HEK293 (cell line): ENCODE data around the gene DPRX.

Source experiments
- CTCF ChIA-PET: fragments of 350-600 bp; formaldehyde crosslinking; extraction: SDS; loops from one replicate; lab custom pipeline; 2021; ENCODE audit warnings: antibody characterized with exemption; lab: Yijun Ruan, JAX
- POLR2A ChIA-PET: fragments of 300-600 bp; formaldehyde crosslinking; extraction: SDS; loops from one replicate; lab custom pipeline; 2020; ENCODE audit warnings: antibody characterized with exemption, inconsistent platforms; lab: Yijun Ruan, JAX
- H3K27ac ChIP-seq: fragments of 200-500 bp; sonication (Bioruptor generic); 2 replicates; pipeline ENCODE4 v1.5.1; 2014; ENCODE audit warnings: low read depth, low read length, control low read depth, inconsistent platforms; ENCODE audit errors: extremely low read depth
- H3K36me3 ChIP-seq, 2 experiments: fragments of 200-500 bp in 1 of 2; sonication (Bioruptor generic) in 1 of 2; 1 replicate in 1 of 2; 2 replicates in 1 of 2; pipeline ENCODE4 v1.5.1; 2014 to 2017; ENCODE audit warnings: inconsistent platforms in 2 of 2, low read length in 2 of 2; ENCODE audit not compliant: control insufficient read depth in 2 of 2, insufficient read depth in 1 of 2
- H3K4me1 ChIP-seq: fragments of 200-500 bp; sonication (Bioruptor generic); 2 replicates; pipeline ENCODE4 v1.5.1; 2014; ENCODE audit warnings: mild to moderate bottlenecking, low read length, inconsistent platforms; ENCODE audit not compliant: control insufficient read depth, insufficient read depth
- H3K4me3 ChIP-seq: 2 replicates; pipeline ENCODE4 v1.5.1; 2011; ENCODE audit warnings: low read depth, mild to moderate bottlenecking, control low read depth, low read length, moderate library complexity
- H3K9me3 ChIP-seq: fragments of 200-500 bp; sonication (Bioruptor generic); 2 replicates; pipeline ENCODE4 v1.5.1; 2014; ENCODE audit warnings: low read depth, low read length, inconsistent platforms; ENCODE audit not compliant: control insufficient read depth, insufficient read depth
- BCL11B ChIP-seq: fragments of 450-650 bp; formaldehyde crosslinking; IDR thresholded peaks from 2 replicates; pipeline ENCODE4 v1.5.1; 2016; ENCODE audit warnings: low read depth, missing biosample characterization, missing genetic modification characterization
- GLI2 ChIP-seq: fragments of 450-650 bp; formaldehyde crosslinking; IDR thresholded peaks from 2 replicates; pipeline ENCODE4; 2017; ENCODE audit warnings: missing biosample characterization, missing genetic modification characterization, low read depth, borderline replicate concordance
- IKZF3 ChIP-seq: fragments of 450-650 bp; IDR thresholded peaks from 2 replicates; pipeline ENCODE4 v1.5.0; 2018; ENCODE audit warnings: missing biosample characterization, mild to moderate bottlenecking, missing genetic modification characterization, moderate library complexity
- KLF10 ChIP-seq: fragments of 450-650 bp; IDR thresholded peaks from 2 replicates; pipeline ENCODE4 v1.5.1; 2018; ENCODE audit warnings: missing biosample characterization, mild to moderate bottlenecking, missing genetic modification characterization
- KLF8 ChIP-seq: fragments of 450-650 bp; formaldehyde crosslinking; IDR thresholded peaks from 2 replicates; pipeline ENCODE4 v1.5.1; 2016; ENCODE audit warnings: missing biosample characterization, missing genetic modification characterization
- SCRT1 ChIP-seq: fragments of 450-650 bp; formaldehyde crosslinking; IDR thresholded peaks from 2 replicates; pipeline ENCODE4 v1.5.1; 2016; ENCODE audit warnings: missing biosample characterization, missing genetic modification characterization, borderline replicate concordance
- ZBTB48 ChIP-seq: fragments of 450-650 bp; formaldehyde crosslinking; IDR thresholded peaks from 2 replicates; pipeline ENCODE4 v1.5.1; 2016; ENCODE audit warnings: missing biosample characterization, missing genetic modification characterization
- ZBTB8A ChIP-seq: fragments of 450-650 bp; formaldehyde crosslinking; IDR thresholded peaks from 2 replicates; pipeline ENCODE4 v1.5.1; 2016; ENCODE audit warnings: missing biosample characterization, missing genetic modification characterization
- ZIC2 ChIP-seq: fragments of 450-650 bp; formaldehyde crosslinking; IDR thresholded peaks from 2 replicates; pipeline ENCODE4 v1.5.1; 2016; ENCODE audit warnings: missing biosample characterization, missing genetic modification characterization
- ZNF10 ChIP-seq: fragments of 450-650 bp; formaldehyde crosslinking; IDR thresholded peaks from 2 replicates; pipeline ENCODE4 v1.5.1; 2017; ENCODE audit warnings: missing biosample characterization, missing genetic modification characterization
- ZNF223 ChIP-seq: fragments of 450-650 bp; formaldehyde crosslinking; IDR thresholded peaks from 2 replicates; pipeline ENCODE4 v1.5.1; 2016; ENCODE audit warnings: missing biosample characterization, missing genetic modification characterization
- ZNF433 ChIP-seq: fragments of 450-650 bp; formaldehyde crosslinking; IDR thresholded peaks from 2 replicates; pipeline ENCODE4 v1.5.1; 2016; ENCODE audit warnings: missing biosample characterization, missing genetic modification characterization, low read depth
- ZNF48 ChIP-seq: fragments of 450-650 bp; formaldehyde crosslinking; IDR thresholded peaks from 2 replicates; pipeline ENCODE4 v1.5.1; 2016; ENCODE audit warnings: missing biosample characterization, missing genetic modification characterization
- ZNF501 ChIP-seq: fragments of 450-650 bp; formaldehyde crosslinking; IDR thresholded peaks from 2 replicates; pipeline ENCODE4 v1.5.1; 2016; ENCODE audit warnings: missing biosample characterization, missing genetic modification characterization
- ZNF558 ChIP-seq: fragments of 450-650 bp; formaldehyde crosslinking; IDR thresholded peaks from 2 replicates; pipeline ENCODE4 v1.5.1; 2016; ENCODE audit warnings: missing biosample characterization, missing genetic modification characterization
- ZNF571 ChIP-seq: fragments of 450-650 bp; formaldehyde crosslinking; IDR thresholded peaks from 2 replicates; pipeline ENCODE4 v1.5.0; 2017; ENCODE audit warnings: missing biosample characterization, missing genetic modification characterization
- ZNF76 ChIP-seq: fragments of 450-650 bp; formaldehyde crosslinking; IDR thresholded peaks from 2 replicates; pipeline ENCODE4; 2016; ENCODE audit warnings: low read depth, missing biosample characterization, missing genetic modification characterization, borderline replicate concordance
- ZNF777 ChIP-seq: fragments of 450-650 bp; formaldehyde crosslinking; IDR thresholded peaks from 2 replicates; pipeline ENCODE4 v1.5.1; 2017; ENCODE audit warnings: missing biosample characterization, missing genetic modification characterization, borderline replicate concordance
- ZNF830 ChIP-seq: fragments of 450-650 bp; IDR thresholded peaks from 2 replicates; pipeline ENCODE4 v1.5.0; 2018; ENCODE audit warnings: missing biosample characterization, missing genetic modification characterization, low read depth, mild to moderate bottlenecking, moderate library complexity
- TF ChIP-seq, protein P1 (sequence below): fragments of 450-650 bp; IDR thresholded peaks from 2 replicates; pipeline ENCODE4 v1.5.1; 2018; ENCODE audit warnings: missing biosample characterization, mild to moderate bottlenecking, missing genetic modification characterization
- TF ChIP-seq, protein P2 (sequence below): fragments of 450-650 bp; formaldehyde crosslinking; IDR thresholded peaks from 2 replicates; pipeline ENCODE4 v1.5.1; 2017; ENCODE audit warnings: missing biosample characterization, missing genetic modification characterization
- TF ChIP-seq, protein P3 (sequence below): fragments of 450-650 bp; formaldehyde crosslinking; IDR thresholded peaks from 2 replicates; pipeline ENCODE4 v1.5.1; 2016; ENCODE audit warnings: missing biosample characterization, missing genetic modification characterization, borderline replicate concordance
- TF ChIP-seq, protein P4 (sequence below): fragments of 450-650 bp; formaldehyde crosslinking; IDR thresholded peaks from 2 replicates; pipeline ENCODE4 v1.5.1; 2016; ENCODE audit warnings: missing biosample characterization, missing genetic modification characterization
- TF ChIP-seq, protein P5 (sequence below): fragments of 450-650 bp; formaldehyde crosslinking; IDR thresholded peaks from 2 replicates; pipeline ENCODE4 v1.5.1; 2016; ENCODE audit warnings: missing biosample characterization, missing genetic modification characterization

Gene DPRX

DNA sequence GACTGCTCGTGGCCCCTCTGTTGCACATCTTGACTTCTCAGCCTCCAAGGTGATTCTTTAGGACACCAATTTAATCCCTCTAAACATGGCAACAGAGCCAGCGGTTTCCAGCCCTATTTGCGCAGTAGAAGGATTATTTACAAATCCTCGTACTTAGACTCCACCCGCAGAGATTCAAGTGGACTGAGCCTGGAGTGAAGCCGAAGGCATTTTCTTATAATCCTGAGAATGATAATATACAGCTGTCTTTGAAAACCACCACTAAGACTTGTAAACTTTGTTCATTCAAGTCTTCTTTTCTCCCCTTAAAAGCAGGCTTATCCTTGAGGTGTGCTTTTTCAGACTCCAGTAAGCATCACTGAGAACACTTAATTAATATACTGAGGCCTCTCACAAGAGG is 4.8 kb upstream of the DPRX start (continued):
- TF ChIP-seq, protein P1, sequence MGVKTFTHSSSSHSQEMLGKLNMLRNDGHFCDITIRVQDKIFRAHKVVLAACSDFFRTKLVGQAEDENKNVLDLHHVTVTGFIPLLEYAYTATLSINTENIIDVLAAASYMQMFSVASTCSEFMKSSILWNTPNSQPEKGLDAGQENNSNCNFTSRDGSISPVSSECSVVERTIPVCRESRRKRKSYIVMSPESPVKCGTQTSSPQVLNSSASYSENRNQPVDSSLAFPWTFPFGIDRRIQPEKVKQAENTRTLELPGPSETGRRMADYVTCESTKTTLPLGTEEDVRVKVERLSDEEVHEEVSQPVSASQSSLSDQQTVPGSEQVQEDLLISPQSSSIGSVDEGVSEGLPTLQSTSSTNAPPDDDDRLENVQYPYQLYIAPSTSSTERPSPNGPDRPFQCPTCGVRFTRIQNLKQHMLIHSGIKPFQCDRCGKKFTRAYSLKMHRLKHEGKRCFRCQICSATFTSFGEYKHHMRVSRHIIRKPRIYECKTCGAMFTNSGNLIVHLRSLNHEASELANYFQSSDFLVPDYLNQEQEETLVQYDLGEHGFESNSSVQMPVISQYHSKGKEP (tag by site-specific recombination), result no peak
- TF ChIP-seq ZNF76 (tag by site-specific recombination), result no peak
- no peak for TF ChIP-seq ZNF48
- TF ChIP-seq BCL11B (tag by site-specific recombination), result no peak
- no peak for TF ChIP-seq ZNF558 (tag by site-specific recombination)
- TF ChIP-seq, protein P2, sequence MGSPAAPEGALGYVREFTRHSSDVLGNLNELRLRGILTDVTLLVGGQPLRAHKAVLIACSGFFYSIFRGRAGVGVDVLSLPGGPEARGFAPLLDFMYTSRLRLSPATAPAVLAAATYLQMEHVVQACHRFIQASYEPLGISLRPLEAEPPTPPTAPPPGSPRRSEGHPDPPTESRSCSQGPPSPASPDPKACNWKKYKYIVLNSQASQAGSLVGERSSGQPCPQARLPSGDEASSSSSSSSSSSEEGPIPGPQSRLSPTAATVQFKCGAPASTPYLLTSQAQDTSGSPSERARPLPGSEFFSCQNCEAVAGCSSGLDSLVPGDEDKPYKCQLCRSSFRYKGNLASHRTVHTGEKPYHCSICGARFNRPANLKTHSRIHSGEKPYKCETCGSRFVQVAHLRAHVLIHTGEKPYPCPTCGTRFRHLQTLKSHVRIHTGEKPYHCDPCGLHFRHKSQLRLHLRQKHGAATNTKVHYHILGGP, result no peak
- no peak for TF ChIP-seq ZNF830
- TF ChIP-seq, protein P3, sequence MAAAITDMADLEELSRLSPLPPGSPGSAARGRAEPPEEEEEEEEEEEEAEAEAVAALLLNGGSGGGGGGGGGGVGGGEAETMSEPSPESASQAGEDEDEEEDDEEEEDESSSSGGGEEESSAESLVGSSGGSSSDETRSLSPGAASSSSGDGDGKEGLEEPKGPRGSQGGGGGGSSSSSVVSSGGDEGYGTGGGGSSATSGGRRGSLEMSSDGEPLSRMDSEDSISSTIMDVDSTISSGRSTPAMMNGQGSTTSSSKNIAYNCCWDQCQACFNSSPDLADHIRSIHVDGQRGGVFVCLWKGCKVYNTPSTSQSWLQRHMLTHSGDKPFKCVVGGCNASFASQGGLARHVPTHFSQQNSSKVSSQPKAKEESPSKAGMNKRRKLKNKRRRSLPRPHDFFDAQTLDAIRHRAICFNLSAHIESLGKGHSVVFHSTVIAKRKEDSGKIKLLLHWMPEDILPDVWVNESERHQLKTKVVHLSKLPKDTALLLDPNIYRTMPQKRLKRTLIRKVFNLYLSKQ (tag by site-specific recombination), result no peak

DNA sequence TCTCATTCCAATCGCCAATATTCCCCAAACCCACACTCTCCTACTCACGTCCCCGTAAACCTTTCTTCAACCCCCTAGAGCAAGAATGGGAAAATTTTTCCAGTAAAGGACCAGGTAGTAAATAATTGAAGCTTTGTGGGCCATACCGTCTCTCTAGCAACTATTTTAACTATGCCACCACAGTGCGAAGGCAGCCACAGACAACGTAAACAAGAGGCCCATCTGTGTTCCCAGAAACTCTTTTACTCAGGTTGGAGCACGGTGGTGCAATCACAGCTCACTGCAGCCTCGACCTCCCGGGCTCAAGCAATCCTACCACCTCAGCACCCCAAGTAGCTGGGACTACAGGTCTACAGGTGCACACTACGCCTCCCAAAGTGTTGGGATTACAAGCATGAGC is 3.0 kb downstream of the DPRX start:
- ChIA-PET POLR2A (no interaction called here), CTCF (no interaction called here)
- no peaks in the 10 kb centered on the region for H3K36me3 ChIP-seq
- TF ChIP-seq, protein P4, sequence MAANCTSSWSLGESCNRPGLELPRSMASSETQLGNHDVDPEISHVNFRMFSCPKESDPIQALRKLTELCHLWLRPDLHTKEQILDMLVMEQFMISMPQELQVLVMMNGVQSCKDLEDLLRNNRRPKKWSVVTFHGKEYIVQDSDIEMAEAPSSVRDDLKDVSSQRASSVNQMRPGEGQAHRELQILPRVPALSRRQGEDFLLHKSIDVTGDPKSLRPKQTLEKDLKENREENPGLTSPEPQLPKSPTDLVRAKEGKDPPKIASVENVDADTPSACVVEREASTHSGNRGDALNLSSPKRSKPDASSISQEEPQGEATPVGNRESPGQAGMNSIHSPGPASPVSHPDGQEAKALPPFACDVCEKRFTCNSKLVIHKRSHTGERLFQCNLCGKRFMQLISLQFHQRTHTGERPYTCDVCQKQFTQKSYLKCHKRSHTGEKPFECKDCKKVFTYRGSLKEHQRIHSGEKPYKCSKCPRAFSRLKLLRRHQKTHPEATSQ (tag by site-specific recombination), result no peak
- TF ChIP-seq ZNF777 (tag by site-specific recombination) (no peak), SCRT1 (tag by site-specific recombination) (no peak), ZNF433 (tag by site-specific recombination) (no peak), ZBTB8A (tag by site-specific recombination) (no peak)
- TF ChIP-seq, protein P5, sequence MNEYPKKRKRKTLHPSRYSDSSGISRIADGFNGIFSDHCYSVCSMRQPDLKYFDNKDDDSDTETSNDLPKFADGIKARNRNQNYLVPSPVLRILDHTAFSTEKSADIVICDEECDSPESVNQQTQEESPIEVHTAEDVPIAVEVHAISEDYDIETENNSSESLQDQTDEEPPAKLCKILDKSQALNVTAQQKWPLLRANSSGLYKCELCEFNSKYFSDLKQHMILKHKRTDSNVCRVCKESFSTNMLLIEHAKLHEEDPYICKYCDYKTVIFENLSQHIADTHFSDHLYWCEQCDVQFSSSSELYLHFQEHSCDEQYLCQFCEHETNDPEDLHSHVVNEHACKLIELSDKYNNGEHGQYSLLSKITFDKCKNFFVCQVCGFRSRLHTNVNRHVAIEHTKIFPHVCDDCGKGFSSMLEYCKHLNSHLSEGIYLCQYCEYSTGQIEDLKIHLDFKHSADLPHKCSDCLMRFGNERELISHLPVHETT, result no peak
- TF ChIP-seq, all 188 proteins: peak for 0
- H3K4me1 ChIP-seq, result no peaks in the 10 kb centered on the region
- no peaks in the 10 kb centered on the region; the same call in 1 of the 2 replicates for H3K9me3 ChIP-seq
- H3K4me3 ChIP-seq, result no peak overlapping the region
- H3K27ac ChIP-seq, result no peak overlapping the region

DNA sequence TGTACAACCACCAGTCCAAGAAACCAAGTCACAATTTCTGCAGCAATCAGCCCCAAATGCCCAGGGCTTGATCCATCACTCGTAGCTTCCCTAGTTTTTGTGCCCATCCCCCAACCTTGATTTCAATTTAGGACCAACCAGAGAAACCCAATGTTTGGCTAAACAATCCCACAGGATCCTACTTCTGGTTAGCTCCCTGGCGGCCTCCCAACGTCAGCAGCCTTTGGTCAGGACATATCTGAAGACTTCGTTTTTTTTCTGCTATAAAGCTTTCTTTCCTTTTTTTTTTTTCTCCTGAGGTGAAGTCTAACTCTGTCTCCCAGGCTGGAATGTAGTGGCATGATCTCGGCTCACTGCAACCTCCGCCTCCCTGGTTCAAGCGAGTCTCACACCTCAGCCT is 7.7 kb downstream of the DPRX start:
- Histone ChIP-seq H3K9me3 (no peaks in the 10 kb centered on the region; the same call in 1 of the 2 replicates), H3K36me3 (no peaks in the 10 kb centered on the region), H3K27ac (no peak overlapping the region), H3K4me1 (no peaks in the 10 kb centered on the region), H3K4me3 (no peak overlapping the region)
- CTCF ChIA-PET, result interaction anchor here (0.6 to 1.1 kb wide), 2 partner anchors 19 to 1556 kb away, joined by 3 read pairs; no protein-coding TSS in a partner anchor
- TF ChIP-seq ZNF501 (tag by site-specific recombination) (no peak), ZNF571 (tag by site-specific recombination) (no peak), GLI2 (tag by site-specific recombination) (no peak), KLF10 (tag by site-specific recombination) (no peak), ZNF10 (no peak), IKZF3 (tag by site-specific recombination) (no peak), ZIC2 (tag by site-specific recombination) (no peak), ZBTB48 (tag by site-specific recombination) (no peak), ZNF223 (tag by site-specific recombination) (no peak), KLF8 (no peak)
- POLR2A ChIA-PET, result no interaction called here
